Panc1 (cell line): ENCODE measurements around the gene CDH12. TPM values are rescaled to one million over a fixed set of nuclear protein-coding genes. Genes with fewer than 3 reads are reported as not detected.

Experiments
- ATAC-seq: fragments of 200-7000 bp; cut with Tn5 transposase; 2 replicates; pipeline ENCODE4 v1.9.1; 2020; ENCODE audit warnings: mild to moderate bottlenecking, moderate library complexity
- BruUV-seq: library from RNA; stranded (reverse); fragments of 400-500 nt; replicated peaks from 2 replicates; lab custom pipeline; 2021; lab: Mats Ljungman, UMichigan
- CTCF ChIA-PET: fragments of 300-600 bp; sonication (Branson Sonifier 250); formaldehyde crosslinking; loops from one replicate; lab custom pipeline; 2022; ENCODE audit warnings: antibody characterized with exemption; lab: Charles Lee
- POLR2A ChIA-PET: fragments of 300-600 bp; sonication (Branson Sonifier 250); formaldehyde crosslinking; loops from one replicate; lab custom pipeline; 2022; ENCODE audit warnings: antibody characterized with exemption; lab: Charles Lee
- DNase-seq: peaks from one replicate; pipeline ENCODE4 v3.0.0-alpha.2; 2010; ENCODE audit warnings: low read depth, low spot score
- H3K27ac ChIP-seq: 2 replicates; pipeline ENCODE4 v1.5.1; 2011; ENCODE audit warnings: mild to moderate bottlenecking, low read length, inconsistent platforms
- H3K27me3 ChIP-seq: fragments of 200-500 bp; sonication (Bioruptor generic); 2 replicates; pipeline ENCODE4 v1.6.0; 2014; ENCODE audit warnings: low read length, inconsistent platforms; ENCODE audit not compliant: control insufficient read depth, insufficient read depth
- H3K36me3 ChIP-seq: fragments of 200-500 bp; sonication (Bioruptor generic); 2 replicates; pipeline ENCODE4 v1.5.1; 2014; ENCODE audit warnings: inconsistent platforms, mild to moderate bottlenecking, low read length, moderate library complexity; ENCODE audit not compliant: control insufficient read depth, insufficient read depth
- H3K4me1 ChIP-seq: 2 replicates; pipeline ENCODE4 v1.5.1; 2011; ENCODE audit warnings: inconsistent platforms, mild to moderate bottlenecking, low read length, moderate library complexity; ENCODE audit not compliant: control insufficient read depth, insufficient read depth
- H3K4me3 ChIP-seq, 2 experiments: 2 replicates each; pipeline ENCODE4 v1.5.1; 2011 to 2012; ENCODE audit warnings: low read depth in 2 of 2, low read length in 2 of 2, mild to moderate bottlenecking in 2 of 2, inconsistent platforms in 1 of 2, moderate library complexity in 1 of 2
- H3K9me3 ChIP-seq: fragments of 200-500 bp; sonication (Bioruptor generic); 2 replicates; pipeline ENCODE4 v1.5.1; 2014; ENCODE audit warnings: low read depth, mild to moderate bottlenecking, inconsistent platforms, low read length, moderate library complexity; ENCODE audit not compliant: control insufficient read depth, insufficient read depth
- POLR2AphosphoS5 ChIP-seq: IDR thresholded peaks from 2 replicates; pipeline ENCODE4 v1.6.1; 2012; ENCODE audit warnings: mild to moderate bottlenecking, low read depth, low read length, moderate library complexity
- REST ChIP-seq, 2 experiments: IDR thresholded peaks; 2 replicates each; pipeline ENCODE4 v1.6.1; 2011 to 2012; ENCODE audit warnings: low read depth in 2 of 2, control low read depth in 1 of 2, low read length in 1 of 2, mild to moderate bottlenecking in 1 of 2, moderate library complexity in 1 of 2; ENCODE audit not compliant: insufficient read depth in 1 of 2
- SIN3A ChIP-seq: IDR thresholded peaks from 2 replicates; pipeline ENCODE4 v1.6.1; 2012; ENCODE audit warnings: low read depth, mild to moderate bottlenecking, low read length, moderate library complexity, borderline replicate concordance; ENCODE audit not compliant: insufficient read depth
- TCF7L2 ChIP-seq: IDR thresholded peaks from 2 replicates; pipeline ENCODE4 v1.6.1; 2011; ENCODE audit warnings: mild to moderate bottlenecking, low read depth, low read length, inconsistent platforms
- in situ Hi-C: cut with HindIII; loops from 2 replicates; pipeline ENCODE4 v1.10.0; 2016; ENCODE audit warnings: low sequenced_read_pairs, low pct_unique_long_range_greater_than_20kb
- intact Hi-C: fragments of 100-400 bp; cut with micrococcal nuclease; formaldehyde crosslinking; loops from one replicate; pipeline ENCODE4 v1.10.0; 2022; ENCODE audit not compliant: unreplicated experiment
- total RNA-seq: library from RNA; stranded (reverse); gene quantifications from one replicate; pipeline ENCODE4 v1.2.1, GENCODE V29; 2021; ENCODE audit not compliant: unreplicated experiment
- TF ChIP-seq, protein P1 (sequence below): fragments of 450-650 bp; IDR thresholded peaks from 2 replicates; pipeline ENCODE4 v1.5.1; 2017; ENCODE audit warnings: mild to moderate bottlenecking

Gene CDH12
- total RNA-seq, 1 experiment from 2014 or later, result not detected

GRCh38 chr5:22780756-22781155, 72.4 kb downstream of the CDH12 start:
- DNase-seq (no peak), ATAC-seq (no peak)
- BruUV-seq, result no TSS peak
- H3K4me3 ChIP-seq, result no peak overlapping the region
- H3K27ac ChIP-seq, result no peak overlapping the region
- H3K27me3 ChIP-seq, result no peaks in the 10 kb centered on the region
- H3K4me1 ChIP-seq, result no peaks in the 10 kb centered on the region
- ChIA-PET POLR2A (no interaction called here), CTCF (no interaction called here)
- intact Hi-C loops, result no loop called here
- in situ Hi-C loops, result no loop called here
- H3K9me3 ChIP-seq, result no peaks in the 10 kb centered on the region
- no peaks in the 10 kb centered on the region for H3K36me3 ChIP-seq
- no peak for TF ChIP-seq REST (IDR thresholded peaks at IDR 0.05; ENCODE audit: insufficient read depth in 1 of 2, low read depth in 2 of 2, low read length in 1 of 2)
- no peak for TF ChIP-seq SIN3A
- no peak for TF ChIP-seq TCF7L2
- TF ChIP-seq, protein P1, sequence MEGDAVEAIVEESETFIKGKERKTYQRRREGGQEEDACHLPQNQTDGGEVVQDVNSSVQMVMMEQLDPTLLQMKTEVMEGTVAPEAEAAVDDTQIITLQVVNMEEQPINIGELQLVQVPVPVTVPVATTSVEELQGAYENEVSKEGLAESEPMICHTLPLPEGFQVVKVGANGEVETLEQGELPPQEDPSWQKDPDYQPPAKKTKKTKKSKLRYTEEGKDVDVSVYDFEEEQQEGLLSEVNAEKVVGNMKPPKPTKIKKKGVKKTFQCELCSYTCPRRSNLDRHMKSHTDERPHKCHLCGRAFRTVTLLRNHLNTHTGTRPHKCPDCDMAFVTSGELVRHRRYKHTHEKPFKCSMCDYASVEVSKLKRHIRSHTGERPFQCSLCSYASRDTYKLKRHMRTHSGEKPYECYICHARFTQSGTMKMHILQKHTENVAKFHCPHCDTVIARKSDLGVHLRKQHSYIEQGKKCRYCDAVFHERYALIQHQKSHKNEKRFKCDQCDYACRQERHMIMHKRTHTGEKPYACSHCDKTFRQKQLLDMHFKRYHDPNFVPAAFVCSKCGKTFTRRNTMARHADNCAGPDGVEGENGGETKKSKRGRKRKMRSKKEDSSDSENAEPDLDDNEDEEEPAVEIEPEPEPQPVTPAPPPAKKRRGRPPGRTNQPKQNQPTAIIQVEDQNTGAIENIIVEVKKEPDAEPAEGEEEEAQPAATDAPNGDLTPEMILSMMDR, result no peak
- no peak for TF ChIP-seq POLR2AphosphoS5

DNA sequence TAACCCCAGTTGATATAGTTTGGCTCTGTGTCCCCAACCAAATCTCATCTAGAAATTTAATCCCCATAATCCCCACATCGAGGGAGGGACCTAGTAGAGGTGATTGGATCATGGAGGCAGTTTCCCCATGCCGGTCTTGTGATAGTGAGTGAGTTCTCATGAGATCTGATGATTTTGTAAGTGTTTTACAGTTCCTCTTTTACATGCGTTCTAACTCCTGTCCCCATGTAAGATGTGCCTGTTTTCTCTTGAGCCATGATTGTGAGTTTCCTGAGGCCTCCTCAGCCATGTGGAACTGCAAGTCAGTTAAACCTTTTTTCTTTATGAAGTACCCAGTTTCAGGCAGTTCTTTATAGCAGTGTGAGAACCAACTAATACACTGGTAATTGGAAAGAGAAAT, 73.6 kb downstream of the CDH12 start:
- no peaks in the 10 kb centered on the region for H3K36me3 ChIP-seq
- BruUV-seq, result no TSS peak
- TF ChIP-seq, protein P1, result no peak
- TF ChIP-seq POLR2AphosphoS5 (no peak), REST (IDR thresholded peaks at IDR 0.05; ENCODE audit: insufficient read depth in 1 of 2, low read depth in 2 of 2, low read length in 1 of 2) (no peak), SIN3A (no peak), TCF7L2 (no peak)
- intact Hi-C loops, result no loop called here
- CTCF ChIA-PET, result no interaction called here
- no peak for DNase-seq
- in situ Hi-C loops, result no loop called here
- H3K27me3 ChIP-seq, result no peaks in the 10 kb centered on the region
- no peaks in the 10 kb centered on the region for H3K4me1 ChIP-seq
- H3K9me3 ChIP-seq, result no peaks in the 10 kb centered on the region
- POLR2A ChIA-PET, result no interaction called here
- no peak for ATAC-seq
- no peak overlapping the region for H3K27ac ChIP-seq
- H3K4me3 ChIP-seq, result no peak overlapping the region
